ENCODE measurements around the gene DNALI1. TPM values are rescaled to one million over a fixed set of nuclear protein-coding genes. Genes with fewer than 3 reads are reported as not detected.

The DNALI1 gene
- total RNA-seq, 2 experiments from 2014 or later, result not detected

DNA sequence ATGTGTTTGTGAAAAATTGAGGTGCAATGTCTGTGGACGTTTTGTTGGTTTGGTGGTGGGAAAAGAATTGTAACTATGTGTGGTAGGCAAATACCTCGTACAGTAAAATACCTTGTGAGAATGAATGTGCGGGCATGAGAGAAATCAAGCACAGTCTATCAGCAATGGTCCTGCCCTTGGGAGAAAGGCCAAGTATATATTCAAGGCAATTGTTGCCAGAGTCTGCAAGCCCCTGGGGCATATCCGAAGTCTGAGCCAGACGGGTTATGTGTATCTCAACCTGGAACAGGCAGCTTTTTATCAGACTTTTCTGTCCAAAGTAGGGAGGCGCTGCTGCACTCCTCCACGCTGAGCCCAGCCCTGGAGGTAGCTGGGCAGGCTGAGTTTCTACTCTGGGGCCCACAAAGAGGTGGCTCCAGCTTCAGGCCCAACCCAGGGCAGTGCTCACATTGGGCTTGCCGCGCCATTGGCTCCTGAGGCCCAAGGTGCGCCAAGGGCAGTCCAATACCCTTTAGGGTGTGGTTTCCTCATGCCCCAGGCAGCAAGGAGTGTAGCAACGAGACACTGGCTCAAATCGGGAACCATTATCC lies 48.4 kb downstream of the DNALI1 start:
- peaks cover 16% of the 10 kb centered on the region for H3K27me3 Mint-ChIP-seq (ENCODE audit: low read depth)
- DNase-seq (no peak), ATAC-seq (no peak)
- H3K9me3 Mint-ChIP-seq (ENCODE audit: insufficient read depth), result no peaks in the 10 kb centered on the region
- no peaks in the 10 kb centered on the region for H3K4me1 Mint-ChIP-seq (ENCODE audit: low read depth)
- H3K4me3 Mint-ChIP-seq, result no peak overlapping the region
- H3K36me3 Mint-ChIP-seq (ENCODE audit: low read depth), result no peaks in the 10 kb centered on the region
- no peak overlapping the region for H3K27ac Mint-ChIP-seq
- ChIA-PET CTCF (interaction anchor here (1.1 to 11.9 kb wide), 4 partner anchors 27 to 96 kb away, joined by 3 to 196 read pairs (median 3); no protein-coding TSS in a partner anchor), POLR2A (no interaction called here)

DNA sequence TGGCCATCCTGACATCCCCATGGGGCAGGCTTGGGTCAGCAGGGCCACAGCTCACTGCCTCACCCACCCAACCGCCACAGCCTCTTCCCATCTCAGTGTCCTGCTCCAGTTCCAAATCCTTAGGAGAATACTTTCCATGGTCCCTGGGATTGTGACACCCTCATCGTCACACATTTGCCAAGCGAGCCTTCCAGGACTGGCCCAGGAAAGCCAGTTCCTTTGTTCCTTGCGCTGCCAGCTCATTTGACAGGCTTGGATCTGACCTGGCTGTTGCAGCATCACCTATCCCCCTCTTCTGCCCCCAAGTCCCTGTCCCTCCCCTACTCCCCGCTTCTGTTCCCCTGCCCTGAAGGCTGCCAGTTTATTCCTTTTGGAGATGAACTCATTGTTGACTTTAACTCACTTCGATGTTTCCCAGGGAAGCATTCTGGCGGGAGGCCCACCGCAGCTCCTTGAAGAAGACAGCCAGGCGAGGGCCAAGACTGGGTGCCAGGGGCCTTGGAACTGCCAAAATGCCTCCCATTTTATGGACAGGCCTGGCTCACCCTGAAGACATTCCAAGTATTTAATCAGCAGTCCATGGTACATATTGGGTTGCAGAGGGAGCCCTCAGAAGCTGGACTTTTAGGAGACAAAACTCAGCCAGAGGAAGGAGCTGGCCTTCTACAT lies 49.2 kb downstream of the DNALI1 start:
- no peaks in the 10 kb centered on the region for H3K36me3 Mint-ChIP-seq (ENCODE audit: low read depth)
- H3K4me1 Mint-ChIP-seq (ENCODE audit: low read depth), result no peaks in the 10 kb centered on the region
- H3K27me3 Mint-ChIP-seq (ENCODE audit: low read depth), result peaks cover 16% of the 10 kb centered on the region
- H3K27ac Mint-ChIP-seq, result no peak overlapping the region
- ChIA-PET CTCF (interaction anchor here (1.1 to 11.9 kb wide), 3 partner anchors 66 to 96 kb away, joined by 3 to 196 read pairs (median 3); no protein-coding TSS in a partner anchor), POLR2A (no interaction called here)
- ATAC-seq, result no peak
- DNase-seq, result no peak
- no peak overlapping the region for H3K4me3 Mint-ChIP-seq
- H3K9me3 Mint-ChIP-seq (ENCODE audit: insufficient read depth), result no peaks in the 10 kb centered on the region

DNA sequence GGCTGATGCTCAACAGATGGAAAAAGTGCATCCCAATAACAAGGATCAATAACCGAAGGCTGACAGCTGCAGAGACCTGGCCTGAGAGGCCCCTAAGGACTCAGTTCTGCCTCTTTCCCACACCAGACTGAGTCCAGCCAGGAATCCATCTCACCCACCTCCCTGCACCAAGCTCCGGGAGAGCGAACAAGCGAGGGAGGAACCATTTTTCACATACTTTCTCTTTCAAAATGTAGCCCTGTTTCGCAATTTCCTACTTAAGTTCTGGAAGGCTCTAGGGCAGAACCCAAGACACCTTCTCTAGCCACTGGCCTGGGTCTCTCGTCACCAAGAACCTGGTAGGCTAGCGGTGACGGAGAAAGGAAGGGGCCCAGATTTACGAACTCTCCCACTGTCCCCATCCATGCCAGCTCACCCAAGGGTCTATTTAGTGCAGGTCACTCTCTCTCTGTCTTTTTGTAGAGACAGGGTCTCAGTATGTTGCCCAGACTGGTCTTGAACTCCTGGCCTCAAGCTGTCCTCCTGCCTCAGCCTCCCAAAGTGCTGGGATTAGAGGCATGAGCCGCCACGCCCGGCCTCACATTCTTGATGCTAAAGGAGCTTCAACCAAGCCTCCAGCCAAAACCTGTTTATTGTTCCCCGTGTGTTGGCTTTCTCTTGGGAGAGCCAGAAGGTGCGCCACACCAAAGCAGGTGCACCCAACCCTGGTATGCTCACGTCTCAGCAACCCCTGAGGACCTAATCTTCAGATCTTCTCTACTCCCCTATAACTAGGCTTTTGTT lies 49.9 kb downstream of the DNALI1 start:
- Mint-ChIP-seq H3K4me1 (ENCODE audit: low read depth) (no peaks in the 10 kb centered on the region), H3K9me3 (ENCODE audit: insufficient read depth) (no peaks in the 10 kb centered on the region), H3K27me3 (ENCODE audit: low read depth) (peaks cover 16% of the 10 kb centered on the region), H3K27ac (no peak overlapping the region), H3K4me3 (no peak overlapping the region), H3K36me3 (ENCODE audit: low read depth) (no peaks in the 10 kb centered on the region)
- ChIA-PET POLR2A (no interaction called here), CTCF (interaction anchor here (1.7 to 11.9 kb wide), 2 partner anchors 9 to 75 kb away, joined by 5 to 196 read pairs; no protein-coding TSS in a partner anchor)
- ATAC-seq, result no peak
- DNase-seq, result no peak

DNA sequence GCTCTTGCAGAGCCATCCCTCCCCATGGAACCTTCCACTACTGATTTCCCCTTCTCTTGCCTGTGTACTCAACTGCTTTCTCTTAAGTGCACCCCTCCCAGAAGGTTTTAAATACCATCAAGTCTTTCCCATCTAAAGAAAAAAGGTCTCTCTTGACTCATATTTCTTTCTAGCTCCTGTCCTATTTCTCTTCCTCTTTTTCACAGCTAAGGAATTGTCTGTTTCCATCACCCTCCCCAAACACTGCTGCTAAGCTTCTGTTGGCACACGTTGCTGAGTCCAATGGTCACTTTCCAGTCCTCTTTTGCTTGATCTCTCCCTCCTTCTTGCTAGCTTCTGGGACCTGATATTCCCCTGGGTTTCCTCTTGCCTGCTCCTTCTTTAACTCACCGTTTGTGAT lies 52.3 kb downstream of the DNALI1 start:
- Mint-ChIP-seq H3K27me3 (ENCODE audit: low read depth) (peaks cover 19% of the 10 kb centered on the region), H3K4me3 (no peak overlapping the region), H3K27ac (no peak overlapping the region), H3K9me3 (ENCODE audit: insufficient read depth) (no peaks in the 10 kb centered on the region), H3K36me3 (ENCODE audit: low read depth) (no peaks in the 10 kb centered on the region), H3K4me1 (ENCODE audit: low read depth) (no peaks in the 10 kb centered on the region)
- ChIA-PET CTCF (no interaction called here), POLR2A (no interaction called here)
- DNase-seq (no peak), ATAC-seq (no peak)

DNA sequence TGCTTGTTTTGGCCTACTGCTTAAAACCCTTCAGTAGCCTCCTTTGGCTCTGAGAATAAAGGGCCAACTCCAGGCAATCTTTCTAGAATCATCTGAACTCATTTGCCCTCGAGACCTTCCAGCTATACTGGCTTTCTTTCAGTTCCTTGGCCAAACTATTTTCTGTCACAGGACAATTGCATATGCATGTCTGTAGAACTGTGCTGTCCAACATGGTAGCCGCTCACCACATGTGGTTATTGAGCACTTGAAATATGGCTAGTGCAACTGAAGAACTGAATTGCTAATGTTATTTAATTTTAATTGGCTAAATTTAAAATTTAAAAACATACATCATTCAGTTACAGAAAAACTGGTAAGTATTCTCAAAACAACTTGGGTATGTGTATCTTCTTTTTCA lies 53.3 kb downstream of the DNALI1 start:
- ChIA-PET POLR2A (no interaction called here), CTCF (no interaction called here)
- DNase-seq (no peak), ATAC-seq (no peak)
- no peaks in the 10 kb centered on the region for H3K4me1 Mint-ChIP-seq (ENCODE audit: low read depth)
- H3K27ac Mint-ChIP-seq, result no peak overlapping the region
- peaks cover 10% of the 10 kb centered on the region for H3K27me3 Mint-ChIP-seq (ENCODE audit: low read depth)
- H3K4me3 Mint-ChIP-seq, result no peak overlapping the region
- no peaks in the 10 kb centered on the region for H3K36me3 Mint-ChIP-seq (ENCODE audit: low read depth)
- no peaks in the 10 kb centered on the region for H3K9me3 Mint-ChIP-seq (ENCODE audit: insufficient read depth)

DNA sequence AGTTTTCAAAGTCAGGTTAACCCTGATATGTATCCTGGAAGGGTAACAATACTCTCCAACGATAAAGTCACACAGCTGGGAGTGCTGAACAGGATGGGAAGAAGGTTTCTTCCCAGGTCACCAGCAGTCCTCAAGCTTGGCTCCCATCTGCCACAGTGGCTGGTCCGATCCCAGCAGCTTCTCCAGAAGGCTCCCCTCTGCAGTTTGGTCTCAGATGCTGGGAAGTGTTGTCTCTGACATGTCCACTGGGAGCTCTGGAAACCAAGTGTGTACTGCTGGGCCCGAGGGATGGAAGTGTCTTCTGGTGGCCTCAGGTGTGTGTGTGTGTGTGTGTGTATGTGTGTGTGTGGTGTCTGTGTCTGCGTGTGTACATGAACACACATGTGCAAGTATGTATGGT lies 55.4 kb downstream of the DNALI1 start:
- Mint-ChIP-seq H3K4me1 (ENCODE audit: low read depth) (no peaks in the 10 kb centered on the region), H3K36me3 (ENCODE audit: low read depth) (no peaks in the 10 kb centered on the region), H3K9me3 (ENCODE audit: insufficient read depth) (no peaks in the 10 kb centered on the region), H3K27ac (no peak overlapping the region), H3K4me3 (no peak overlapping the region), H3K27me3 (ENCODE audit: low read depth) (peaks cover 22% of the 10 kb centered on the region)
- DNase-seq, result no peak
- POLR2A ChIA-PET, result no interaction called here
- ATAC-seq, result no peak
- CTCF ChIA-PET, result interaction anchor here (1.1 kb wide), 1 partner anchor 70 kb away, joined by 3 read pairs; no protein-coding TSS in a partner anchor

DNA sequence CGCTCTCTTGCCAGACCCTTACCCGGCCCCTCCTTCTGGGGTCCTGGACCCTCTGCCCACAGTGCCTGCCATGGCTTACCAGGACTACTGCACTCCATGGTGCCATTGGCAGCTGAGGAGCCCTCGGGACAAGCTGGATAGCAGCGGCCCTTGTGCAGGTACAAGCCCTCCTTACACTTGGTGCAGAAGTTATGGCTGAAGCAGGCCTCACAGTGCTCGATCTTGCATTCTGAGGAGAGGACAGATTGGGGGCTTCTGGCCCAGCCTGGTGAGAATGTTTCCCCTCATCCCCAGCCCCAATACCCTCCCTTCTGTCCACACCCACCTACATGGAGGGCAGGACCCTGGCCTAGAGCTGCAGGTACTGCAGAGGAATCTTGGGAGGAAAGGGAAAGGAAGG lies 57.4 kb downstream of the DNALI1 start:
- Mint-ChIP-seq H3K4me1 (ENCODE audit: low read depth) (no peaks in the 10 kb centered on the region), H3K4me3 (no peak overlapping the region), H3K27ac (no peak overlapping the region), H3K27me3 (ENCODE audit: low read depth) (peaks cover 32% of the 10 kb centered on the region), H3K9me3 (ENCODE audit: insufficient read depth) (no peaks in the 10 kb centered on the region), H3K36me3 (ENCODE audit: low read depth) (no peaks in the 10 kb centered on the region)
- ATAC-seq (no peak), DNase-seq (no peak)
- CTCF ChIA-PET, result interaction anchor here (1.3 to 1.5 kb wide), 2 partner anchors 11 to 69 kb away, joined by 5 read pairs; no protein-coding TSS in a partner anchor
- POLR2A ChIA-PET, result no interaction called here

DNA sequence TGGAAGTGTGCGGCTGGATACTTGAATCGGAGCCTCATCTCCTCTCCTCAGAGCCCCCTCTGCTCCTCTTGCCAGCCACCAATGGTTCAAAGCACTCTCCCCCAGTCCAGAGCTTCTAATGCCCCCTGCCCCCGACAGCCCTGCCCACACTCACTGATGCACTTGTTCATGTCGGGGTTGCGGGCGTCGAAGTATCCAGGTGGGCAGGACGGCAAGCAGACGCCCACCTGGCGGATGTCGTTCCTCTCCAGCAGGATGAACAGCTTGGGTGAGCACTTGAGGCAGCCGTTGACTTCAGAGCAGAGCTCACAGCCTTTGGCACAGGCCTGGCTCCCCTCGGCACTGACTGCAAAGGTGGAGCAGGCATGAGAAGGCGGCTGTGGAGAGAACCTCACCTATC lies 59.6 kb downstream of the DNALI1 start:
- CTCF ChIA-PET, result no interaction called here
- Mint-ChIP-seq H3K4me3 (no peak overlapping the region), H3K4me1 (ENCODE audit: low read depth) (no peaks in the 10 kb centered on the region), H3K9me3 (ENCODE audit: insufficient read depth) (no peaks in the 10 kb centered on the region), H3K36me3 (ENCODE audit: low read depth) (no peaks in the 10 kb centered on the region), H3K27ac (no peak overlapping the region), H3K27me3 (ENCODE audit: low read depth) (peaks cover 35% of the 10 kb centered on the region)
- POLR2A ChIA-PET, result no interaction called here
- ATAC-seq (no peak), DNase-seq (no peak)

Other genes with a start within 250 kb of the DNALI1 start
- gene ZC3H12A, start 82.4 kb upstream of the DNALI1 start, total RNA-seq, result 10 to 100 TPM; 15.1 to 17.8 TPM
- gene MEAF6, start 42.2 kb upstream of the DNALI1 start, total RNA-seq, result 10 to 100 TPM; 70.8 to 73.0 TPM
- 10 to 100 TPM; 24.1 to 27.7 TPM for gene SNIP1, start 2.6 kb upstream of the DNALI1 start, total RNA-seq
- gene GNL2, start 39.0 kb downstream of the DNALI1 start, total RNA-seq, result 10 to 100 TPM; 50.8 to 54.4 TPM
- gene RSPO1, start 78.0 kb downstream of the DNALI1 start, total RNA-seq, result not detected
- 100 to 1,000 TPM in 1 of 2 experiments, 10 to 100 TPM in 1; 97.3 to 102 TPM for gene CDCA8, start 135.6 kb downstream of the DNALI1 start, total RNA-seq
- not detected for gene EPHA10, start 208.2 kb downstream of the DNALI1 start, total RNA-seq
- 1 to 10 TPM; 1.2 to 2.5 TPM for gene MANEAL, start 236.9 kb downstream of the DNALI1 start, total RNA-seq